ENCODE measurements around the gene TRAM2. TPM values are rescaled to one million over a fixed set of nuclear protein-coding genes. Genes with fewer than 3 reads are reported as not detected.

Gene TRAM2
- total RNA-seq, 1 experiment from 2014 or later, result 21.3 TPM

GRCh38 chr6:52538901-52539354, 37.9 kb downstream of the TRAM2 start:
- Histone ChIP-seq H3K4me3 (replicated peaks in 1 of 2; ENCODE audit: low read depth in 1 of 2, low read length in 2 of 2) (no peak overlapping the region), H3K27me3 (ENCODE audit: insufficient read depth, low read length) (no peaks in the 10 kb centered on the region), H3K36me3 (ENCODE audit: control insufficient read depth in 1 of 2, insufficient read depth in 2 of 2, low read length in 2 of 2) (no peaks in the 10 kb centered on the region), H3K79me2 (ENCODE audit: insufficient read depth, low read length) (peaks cover 17% of the 10 kb centered on the region), H3K9ac (ENCODE audit: low read length) (no peak overlapping the region), H3K9me2 (ENCODE audit: insufficient read depth) (no peaks in the 10 kb centered on the region), H3K4me1 (ENCODE audit: control insufficient read depth in 1 of 2, insufficient read depth in 2 of 2, low read length in 2 of 2) (peaks cover 4 to 19% of the 10 kb centered on the region in 2 experiments; a peak in 3 of 4 replicates), H3K27ac (ENCODE audit: low read depth, low read length) (no peak overlapping the region), H3K4me2 (ENCODE audit: low read length) (no peak overlapping the region), H2AFZ (ENCODE audit: low read depth, low read length, poor library complexity, severe bottlenecking) (no peak overlapping the region), H3K9me3 (ENCODE audit: control insufficient read depth in 1 of 2, insufficient read depth in 1 of 2, low read depth in 1 of 2, low read length in 2 of 2) (no peaks in the 10 kb centered on the region), H4K20me1 (ENCODE audit: insufficient read depth) (no peaks in the 10 kb centered on the region)
- ATAC-seq, result no peak
- TF ChIP-seq ZFX (IDR thresholded peaks at IDR 0.05) (no peak), CBX3 (IDR thresholded peaks at IDR 0.05; ENCODE audit: low read depth) (no peak), SP1 (IDR thresholded peaks at IDR 0.05; ENCODE audit: low read depth) (no peak), FOSL1 (IDR thresholded peaks at IDR 0.05; ENCODE audit: low read depth) (no peak), POLR2A (IDR thresholded peaks at IDR 0.05; ENCODE audit: borderline replicate concordance, extremely low read depth, insufficient read depth, insufficient read length) (no peak), TCF7L2 (IDR thresholded peaks at IDR 0.05; ENCODE audit: borderline replicate concordance, extremely low read depth, insufficient read depth, insufficient read length) (no peak), EGR1 (IDR thresholded peaks at IDR 0.05; ENCODE audit: low read depth) (no peak), JUND (IDR thresholded peaks at IDR 0.05) (no peak), SIN3A (IDR thresholded peaks at IDR 0.05; ENCODE audit: low read depth) (no peak), EZH2phosphoT487 (IDR thresholded peaks at IDR 0.05; ENCODE audit: borderline replicate concordance) (no peak), SRF (IDR thresholded peaks at IDR 0.05; ENCODE audit: low read depth) (no peak), POLR2AphosphoS5 (IDR thresholded peaks at IDR 0.05; ENCODE audit: low read depth, low read length) (no peak), RAD21 (IDR thresholded peaks at IDR 0.05; ENCODE audit: low read depth) (no peak)
- no peak for DNase-seq (ENCODE audit: low read depth, low spot score)
- intact Hi-C loops (cut with micrococcal nuclease), result no loop called here
- no TSS peak for BruUV-seq (replicated peaks)
- ChIA-PET CTCF (no interaction called here), POLR2A (no interaction called here), RAD21 (ENCODE audit: low non-redundant PET in 1 of 2, low total read pairs in 2 of 2, uncharacterized antibody in 2 of 2, unreplicated experiment in 2 of 2) (no interaction called here)

- CTCF ChIA-PET, result no interaction called here
- no peaks in the 10 kb centered on the region for H4K20me1 ChIP-seq (ENCODE audit: insufficient read depth)
- DNase-seq (ENCODE audit: low read depth, low spot score), result no peak
- peaks cover 14% of the 10 kb centered on the region; the same call in 1 of the 2 replicates for H3K79me2 ChIP-seq (ENCODE audit: insufficient read depth, low read length)
- H3K9me3 ChIP-seq (ENCODE audit: control insufficient read depth in 1 of 2, insufficient read depth in 1 of 2, low read depth in 1 of 2, low read length in 2 of 2), result no peaks in the 10 kb centered on the region
- no peak overlapping the region for H3K9ac ChIP-seq (ENCODE audit: low read length)
- H3K27me3 ChIP-seq (ENCODE audit: insufficient read depth, low read length), result no peaks in the 10 kb centered on the region
- no TSS peak for BruUV-seq (replicated peaks)
- TF ChIP-seq ZBTB33 (IDR thresholded peaks at IDR 0.05; ENCODE audit: extremely low read depth, insufficient replicate concordance, low read length), result no peak
- TF ChIP-seq SIN3A (IDR thresholded peaks at IDR 0.05; ENCODE audit: low read depth), result no peak
- TF ChIP-seq MAX (IDR thresholded peaks at IDR 0.05), result no peak
- no peak for TF ChIP-seq TCF7L2 (IDR thresholded peaks at IDR 0.05; ENCODE audit: borderline replicate concordance, extremely low read depth, insufficient read depth, insufficient read length)
- POLR2A ChIA-PET, result no interaction called here
- no peak overlapping the region for H3K4me3 ChIP-seq (replicated peaks in 1 of 2; ENCODE audit: low read depth in 1 of 2, low read length in 2 of 2)
- no peaks in the 10 kb centered on the region for H3K9me2 ChIP-seq (ENCODE audit: insufficient read depth)
- H3K4me1 ChIP-seq (ENCODE audit: control insufficient read depth in 1 of 2, insufficient read depth in 2 of 2, low read length in 2 of 2), result peaks cover 0 to 13% of the 10 kb centered on the region in 2 experiments; a peak in 1 of 4 replicates
- no peak overlapping the region for H3K27ac ChIP-seq (ENCODE audit: low read depth, low read length)
- H3K36me3 ChIP-seq (ENCODE audit: control insufficient read depth in 1 of 2, insufficient read depth in 2 of 2, low read length in 2 of 2), result no peaks in the 10 kb centered on the region
- H2AFZ ChIP-seq (ENCODE audit: low read depth, low read length, poor library complexity, severe bottlenecking), result no peak overlapping the region
- intact Hi-C loops (cut with micrococcal nuclease), result no loop called here
- RAD21 ChIA-PET (ENCODE audit: low non-redundant PET in 1 of 2, low total read pairs in 2 of 2, uncharacterized antibody in 2 of 2, unreplicated experiment in 2 of 2), result no interaction called here
- no peak for ATAC-seq
- H3K4me2 ChIP-seq (ENCODE audit: low read length), result no peak overlapping the region
Observed at GRCh38 chr6:52538252-52538900, 38.5 kb downstream of the TRAM2 start.
